ENCODE data around the gene ACSL3.

Gene ACSL3

GRCh38 chr2:222883420-222883819, 22.6 kb downstream of the ACSL3 start:
- no peak for DNase-seq

GRCh38 chr2:222884114-222884771, 23.4 kb downstream of the ACSL3 start:
- DNase-seq, result no peak

GRCh38 chr2:222884805-222885424, 24.1 kb downstream of the ACSL3 start:
- DNase-seq, result no peak

GRCh38 chr2:222887124-222887523, 26.3 kb downstream of the ACSL3 start:
- no peak for DNase-seq

- DNase-seq, result peak; percentile 3
Measured at GRCh38 chr2:222888716-222889115, 27.9 kb downstream of the ACSL3 start.

GRCh38 chr2:222891890-222892289, 31.1 kb downstream of the ACSL3 start:
- no peak for DNase-seq

DNA sequence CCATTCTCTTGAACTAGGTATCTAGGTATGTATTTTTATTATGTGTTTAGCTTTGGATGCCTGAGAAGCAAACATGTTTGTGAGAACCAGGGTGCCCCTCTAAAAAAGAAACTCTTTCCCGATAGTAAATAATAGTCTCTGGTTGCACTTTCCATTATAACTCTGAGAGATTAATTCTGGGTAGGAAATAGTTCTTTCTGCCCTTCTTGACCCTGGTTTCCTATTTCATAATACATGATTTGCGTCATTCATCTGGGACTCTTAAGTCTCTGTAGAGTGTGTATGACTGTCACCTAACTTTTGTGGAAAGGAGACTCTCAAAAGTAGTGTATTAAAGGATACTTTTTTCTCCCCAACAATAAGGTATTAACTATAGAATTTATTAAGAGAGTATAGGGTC, 31.5 kb downstream of the ACSL3 start:
- DNase-seq, result no peak

DNA sequence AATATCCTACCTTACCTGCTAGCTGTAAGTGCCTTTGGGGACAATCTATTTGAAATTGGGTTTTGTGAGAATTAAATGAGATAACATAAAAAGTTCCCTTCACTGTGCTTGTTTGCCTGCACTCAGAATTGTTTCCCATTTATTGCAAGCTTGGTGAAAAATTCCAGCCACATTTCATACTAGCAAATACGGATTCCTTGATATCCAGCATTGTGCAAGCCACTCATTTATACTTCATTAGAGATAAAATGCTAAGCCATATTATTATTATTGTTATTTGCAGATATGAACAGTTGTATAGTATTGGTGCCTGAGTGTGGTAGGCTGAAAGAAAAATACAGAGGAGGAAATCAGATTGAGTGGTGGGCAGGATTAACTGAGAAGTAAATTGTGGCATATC, 31.9 kb downstream of the ACSL3 start:
- DNase-seq, result no peak

DNA sequence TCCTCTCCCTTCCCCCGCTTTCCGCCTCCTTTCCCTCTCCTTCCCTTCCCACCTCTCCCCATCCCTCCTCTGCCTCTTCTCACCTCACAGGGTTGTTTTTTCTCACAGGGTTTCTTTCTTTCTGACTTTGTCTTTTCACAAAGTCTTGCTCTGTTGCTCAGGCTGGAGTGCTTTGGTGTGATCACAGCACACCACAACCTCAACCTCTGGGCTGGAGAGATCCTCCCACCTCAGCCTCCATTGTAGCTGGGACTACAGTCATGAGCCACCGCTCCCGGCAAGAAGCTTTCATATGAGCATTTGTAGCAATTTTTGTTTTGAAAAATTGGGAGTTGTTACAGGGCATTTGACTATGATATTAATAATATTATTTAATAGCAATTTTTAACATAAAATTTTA, 32.9 kb downstream of the ACSL3 start:
- DNase-seq, result no peak

DNA sequence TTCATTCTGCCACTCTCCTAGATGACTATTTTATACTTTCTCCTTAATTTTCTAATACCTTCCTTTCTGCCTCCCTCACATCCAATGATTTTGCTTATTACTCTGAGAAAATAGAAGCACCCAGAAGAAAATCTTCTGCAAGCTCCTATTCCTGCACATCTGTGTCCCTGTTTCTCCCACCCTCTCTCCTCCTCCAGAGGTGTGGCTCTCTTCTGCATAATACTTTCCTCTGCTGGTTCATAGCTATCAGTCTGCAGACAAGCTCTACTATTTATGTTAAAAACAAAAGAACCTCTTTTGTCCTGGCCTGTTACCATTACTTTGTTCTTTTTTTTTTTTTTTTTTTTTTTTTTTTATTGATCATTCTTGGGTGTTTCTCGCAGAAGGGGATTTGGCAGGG, 34.3 kb downstream of the ACSL3 start:
- DNase-seq, result no peak

GRCh38 chr2:222897898-222898297, 37.1 kb downstream of the ACSL3 start:
- no peak for DNase-seq

DNA sequence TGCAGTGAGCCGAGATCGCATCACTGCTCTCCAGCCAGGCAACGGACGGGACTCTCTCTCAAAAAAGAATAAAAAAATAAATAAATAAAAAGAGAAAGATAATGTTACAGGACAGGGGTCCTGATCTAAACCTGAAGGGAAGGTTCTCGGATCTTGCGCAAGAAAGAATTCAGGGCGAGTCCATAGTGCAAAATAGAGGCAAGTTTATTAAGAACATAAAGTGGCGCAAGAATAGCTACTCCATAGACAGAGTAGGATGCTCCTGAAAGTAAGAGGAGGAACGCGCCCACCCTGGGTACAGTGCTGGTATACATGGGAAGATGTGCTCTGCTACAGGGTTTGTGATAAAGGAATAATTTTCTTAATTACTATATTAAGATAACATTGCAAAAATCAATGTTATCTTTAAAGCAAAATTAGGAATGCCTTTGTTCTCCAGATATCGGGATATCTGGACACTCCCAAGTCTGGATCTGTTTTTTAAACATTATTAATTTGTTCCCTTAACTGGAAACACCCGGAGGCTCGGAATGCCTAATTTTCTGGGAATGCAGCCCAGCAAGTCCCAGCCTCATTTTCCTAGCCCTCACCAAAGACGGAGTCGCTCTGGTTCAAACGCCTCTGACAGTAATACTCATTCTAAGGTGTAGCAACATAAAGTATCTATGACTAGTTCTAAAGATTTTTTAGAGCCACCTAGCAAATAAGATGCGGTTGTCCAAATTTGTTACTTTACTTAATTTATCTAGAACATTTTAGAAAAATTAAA, 38.8 kb downstream of the ACSL3 start:
- no peak for DNase-seq

DNA sequence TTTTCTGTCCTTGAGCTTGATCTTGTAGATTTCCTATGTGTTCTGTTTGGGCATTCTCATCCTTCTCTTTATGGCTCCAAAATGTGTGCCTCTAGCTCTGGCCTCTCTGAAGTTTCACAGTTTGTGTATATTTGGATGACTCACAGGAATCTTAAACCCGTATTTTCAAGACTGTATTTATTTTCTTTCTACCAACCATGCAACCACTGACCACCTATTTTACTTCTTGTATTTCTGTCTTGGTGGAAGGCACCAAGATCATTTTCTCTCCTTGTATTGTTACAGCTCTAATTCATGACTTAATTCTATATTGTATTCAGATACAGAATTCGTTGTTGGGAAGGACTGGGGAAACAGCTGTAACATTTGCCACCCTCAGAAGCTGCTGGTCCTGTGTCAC, 39.5 kb downstream of the ACSL3 start:
- DNase-seq, result no peak

- DNase-seq, result no peak
Measured at GRCh38 chr2:222902660-222903059, 41.8 kb downstream of the ACSL3 start.

DNA sequence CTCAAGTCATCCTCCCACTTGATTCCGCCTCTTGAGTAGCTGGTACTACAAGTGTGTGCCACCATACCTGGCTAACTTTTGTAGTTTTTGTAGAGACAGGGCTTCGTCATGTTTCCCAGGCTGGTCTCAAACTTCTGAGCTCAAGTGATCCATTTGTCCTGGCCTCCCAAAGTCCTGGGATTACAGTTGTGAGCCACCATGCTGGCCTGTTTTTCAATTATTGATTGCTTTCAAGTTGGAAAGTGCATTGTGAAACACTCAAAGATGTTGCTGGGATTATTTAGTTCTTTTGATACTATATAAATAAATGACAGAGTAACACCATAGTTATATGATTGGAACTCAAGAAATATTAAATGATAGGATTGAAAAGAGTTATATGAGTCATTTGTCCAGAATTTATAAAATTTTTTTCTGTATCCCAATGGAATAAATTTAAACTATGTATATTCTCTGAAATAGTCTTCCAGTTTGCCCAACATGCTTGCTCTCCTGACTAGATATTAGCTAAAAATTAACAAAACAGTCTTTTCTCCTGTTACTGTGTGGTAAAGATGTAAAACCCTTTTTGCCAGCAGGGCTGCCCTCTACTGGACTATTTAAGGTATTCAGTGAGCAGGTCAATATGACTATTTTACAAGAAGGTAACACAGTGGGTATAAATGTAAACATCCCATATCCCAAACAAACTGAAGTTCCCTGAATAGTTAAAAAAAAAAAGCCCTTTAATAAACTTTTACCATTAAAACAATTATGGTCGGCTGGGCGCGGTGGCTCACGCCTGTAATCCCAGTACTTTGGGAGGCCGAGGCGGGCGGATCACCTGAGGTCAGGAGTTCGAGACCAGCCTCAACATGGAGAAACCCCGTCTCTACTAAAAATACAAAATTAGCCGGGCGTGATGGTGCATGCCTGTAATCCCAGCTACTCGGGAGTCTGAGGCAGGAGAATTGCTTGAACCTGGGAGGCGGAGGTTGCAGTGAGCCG, 42.7 kb downstream of the ACSL3 start:
- peak; percentile 3 for DNase-seq

DNA sequence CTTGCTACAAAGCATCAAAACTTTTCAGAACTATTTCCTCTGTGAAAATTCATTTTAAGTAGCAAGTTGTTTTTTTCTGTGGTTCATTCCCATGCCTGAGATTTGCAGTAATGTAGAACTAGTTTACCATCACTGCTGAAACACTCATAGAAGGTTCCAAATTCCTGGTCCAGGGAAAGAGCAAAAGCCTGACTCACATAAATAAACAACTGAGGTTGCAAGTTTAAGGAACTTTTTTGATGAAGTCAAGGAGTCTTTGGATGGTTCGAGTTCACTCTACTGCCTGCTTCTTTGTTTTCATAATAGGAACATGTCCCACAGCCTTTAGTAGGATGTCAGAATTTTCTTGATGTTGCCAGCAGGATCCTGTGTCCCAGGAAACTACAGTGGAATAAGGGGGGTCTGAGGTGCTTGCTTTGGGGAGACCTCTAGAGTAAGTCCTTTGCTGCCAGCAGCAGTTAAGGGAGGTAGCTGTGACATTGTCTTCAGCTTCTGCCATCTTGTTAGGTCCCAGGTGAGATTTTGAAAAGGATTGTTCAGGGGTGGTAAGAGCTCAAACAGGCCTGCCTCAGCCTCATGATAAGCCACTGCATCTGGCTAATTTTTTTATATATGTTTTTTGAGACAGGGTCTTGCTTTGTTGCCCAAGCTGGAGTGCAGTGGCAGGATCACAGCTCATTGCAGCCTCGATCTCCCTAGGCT, 43.9 kb downstream of the ACSL3 start:
- no peak for DNase-seq

GRCh38 chr2:222907048-222907447, 46.2 kb downstream of the ACSL3 start:
- no peak for DNase-seq

DNA sequence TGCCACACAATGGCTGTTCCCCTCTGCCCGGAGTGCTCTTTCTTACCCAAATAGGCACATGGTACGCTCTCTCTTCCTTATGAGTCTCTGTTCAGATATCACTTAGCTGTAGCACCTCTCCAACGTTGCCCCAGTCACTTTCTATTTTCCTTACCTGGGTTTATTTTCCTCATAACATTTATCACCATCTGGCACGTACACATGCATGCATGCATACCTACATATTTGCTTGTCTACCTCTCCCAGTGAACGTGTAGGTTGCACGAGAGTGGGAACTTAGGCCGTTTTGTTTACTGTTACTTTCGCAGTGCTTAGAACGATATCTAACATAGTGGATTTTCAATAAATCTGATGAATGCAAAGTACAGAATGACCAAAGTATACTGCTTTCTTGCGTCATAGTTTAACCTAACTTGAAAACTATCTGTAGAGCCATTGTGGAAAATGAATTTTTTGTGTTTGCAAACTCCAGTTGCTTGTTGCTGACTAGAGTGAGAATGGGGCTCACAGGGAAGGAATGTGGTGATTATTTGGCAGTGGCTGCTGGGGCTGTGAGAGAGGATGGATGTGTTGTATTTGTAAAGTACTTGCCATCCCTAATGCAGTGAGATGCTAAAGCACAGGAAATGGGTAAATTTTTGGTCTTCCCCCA, 47.1 kb downstream of the ACSL3 start:
- DNase-seq, result no peak

GRCh38 chr2:222909286-222909685, 48.5 kb downstream of the ACSL3 start:
- DNase-seq, result no peak

GRCh38 chr2:222912117-222912516, 51.3 kb downstream of the ACSL3 start:
- DNase-seq, result no peak

GRCh38 chr2:222912776-222913175, 51.9 kb downstream of the ACSL3 start:
- DNase-seq, result no peak

All from DMS153 (cell line).